Muscle of leg (tissue), 11 donors: ENCODE data around the gene ZBTB32. TPM values are rescaled to one million over a fixed set of nuclear protein-coding genes. Genes with fewer than 3 reads are reported as not detected.

Experiments used
- DNase-seq: peaks from one replicate; pipeline ENCODE4 v3.0.0; 2013
- H3K27ac ChIP-seq: one replicate; pipeline ENCODE4 v1.5.1; 2013; ENCODE audit warnings: mild to moderate bottlenecking, low read length, control low read depth
- H3K27me3 ChIP-seq: one replicate; pipeline ENCODE4 v1.6.1; 2013; ENCODE audit warnings: low read length; ENCODE audit not compliant: control insufficient read depth, insufficient read depth
- H3K36me3 ChIP-seq: one replicate; pipeline ENCODE4 v1.6.1; 2013; ENCODE audit warnings: low read length; ENCODE audit not compliant: control insufficient read depth, insufficient read depth
- H3K4me1 ChIP-seq: one replicate; pipeline ENCODE4 v1.6.1; 2013; ENCODE audit warnings: low read length; ENCODE audit not compliant: control insufficient read depth, insufficient read depth
- H3K4me3 ChIP-seq: one replicate; pipeline ENCODE4 v1.5.1; 2013; ENCODE audit warnings: low read length, control low read depth
- H3K9me3 ChIP-seq: replicated peaks from 2 replicates; pipeline ENCODE4 v1.6.1; 2013; ENCODE audit warnings: low read depth, low read length; ENCODE audit not compliant: control insufficient read depth
- WGBS: methylation state at CpG from one replicate; pipeline ENCODE4 v1.1.5; 2013; ENCODE audit warnings: missing lambda C conversion rate; ENCODE audit not compliant: insufficient coverage; 5-methylcytosine and 5-hydroxymethylcytosine counted together
- polyA plus RNA-seq, 8 donors: library from polyadenylated mRNA; unstranded; fragments of 120-200 nt; gene quantifications; one replicate each; pipeline versions ENCODE4 v1.2.1 to v1.2.3, GENCODE V29; 2013; ENCODE audit warnings: inconsistent platforms in 1 of 8, low replicate concordance in 1 of 8; ENCODE audit not compliant: insufficient read length in 8 of 8, insufficient read depth in 1 of 8
- total RNA-seq: library from RNA; stranded (reverse); fragments of 120-200 nt; gene quantifications from one replicate; pipeline ENCODE4 v1.2.4, GENCODE V29; 2013

ZBTB32 gene
- total and polyA plus RNA-seq, 9 donors: 0.25 to 0.40 (median 0.36) TPM; not detected in 3

- WGBS: 83% methylated on average over 7 of the region's 14 CpGs
- H3K4me1 ChIP-seq: peaks cover 46% of the 10 kb centered on the region
- no peaks in the 10 kb centered on the region for H3K27me3 ChIP-seq
- H3K36me3 ChIP-seq: peaks cover 36% of the 10 kb centered on the region
- DNase-seq: no peak
- no peak overlapping the region for H3K27ac ChIP-seq
- no peak overlapping the region for H3K4me3 ChIP-seq
- H3K9me3 ChIP-seq: no peaks in the 10 kb centered on the region
Observed at GRCh38 chr19:35751839-35752745, 47.7 kb downstream of the ZBTB32 start.

DNA sequence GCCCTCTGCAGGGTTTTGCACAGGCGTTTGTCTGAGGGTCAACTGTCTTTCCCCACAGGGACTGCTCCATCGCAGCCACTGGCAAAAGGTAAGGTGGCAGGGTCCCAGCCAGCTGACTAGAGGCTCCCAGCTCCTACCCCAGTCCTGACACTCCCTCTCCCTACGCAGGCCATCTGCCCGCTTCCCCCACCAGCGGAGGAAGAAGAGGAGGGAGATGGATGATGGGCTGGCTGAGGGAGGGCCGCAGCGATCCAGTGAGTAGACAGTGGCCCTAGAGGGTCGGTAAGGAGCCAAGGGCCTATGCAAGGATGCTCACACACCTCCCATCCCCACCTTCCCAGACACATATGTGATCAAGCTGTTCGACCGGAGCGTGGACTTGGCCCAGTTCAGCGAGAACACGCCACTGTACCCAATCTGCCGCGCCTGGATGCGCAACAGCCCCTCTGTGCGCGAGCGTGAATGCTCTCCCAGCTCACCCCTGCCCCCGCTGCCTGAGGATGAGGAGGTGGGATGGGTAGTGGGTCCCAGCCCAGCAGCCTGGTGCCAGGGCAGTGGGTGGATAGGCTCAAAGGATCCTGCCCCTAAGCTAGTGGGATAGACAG lies 48.5 kb downstream of the ZBTB32 start:
- H3K27me3 ChIP-seq: no peaks in the 10 kb centered on the region
- H3K4me3 ChIP-seq: no peak overlapping the region
- H3K27ac ChIP-seq: no peak overlapping the region
- DNase-seq: no peak
- peaks cover 36% of the 10 kb centered on the region for H3K36me3 ChIP-seq
- H3K9me3 ChIP-seq: no peaks in the 10 kb centered on the region
- 90% methylated on average over 8 of the region's 20 CpGs for WGBS
- peaks cover 49% of the 10 kb centered on the region for H3K4me1 ChIP-seq

GRCh38 chr19:35753634-35754369 lies 49.4 kb downstream of the ZBTB32 start:
- no peaks in the 10 kb centered on the region for H3K9me3 ChIP-seq
- peak overlapping the region; percentile 99 for H3K27ac ChIP-seq
- H3K27me3 ChIP-seq: no peaks in the 10 kb centered on the region
- no peak for DNase-seq
- peaks cover 50% of the 10 kb centered on the region for H3K4me1 ChIP-seq
- H3K4me3 ChIP-seq: no peak overlapping the region
- 88% methylated on average over 16 of the region's 20 CpGs for WGBS
- H3K36me3 ChIP-seq: peaks cover 36% of the 10 kb centered on the region

GRCh38 chr19:35754370-35755130 lies 50.2 kb downstream of the ZBTB32 start:
- Histone ChIP-seq H3K9me3 (no peaks in the 10 kb centered on the region), H3K4me1 (peaks cover 50% of the 10 kb centered on the region), H3K36me3 (peaks cover 37% of the 10 kb centered on the region), H3K4me3 (peak overlapping the region; percentile 99), H3K27me3 (no peaks in the 10 kb centered on the region), H3K27ac (peak overlapping the region; percentile 99)
- 62% methylated on average over 7 of the region's 13 CpGs for WGBS
- DNase-seq: no peak

DNA sequence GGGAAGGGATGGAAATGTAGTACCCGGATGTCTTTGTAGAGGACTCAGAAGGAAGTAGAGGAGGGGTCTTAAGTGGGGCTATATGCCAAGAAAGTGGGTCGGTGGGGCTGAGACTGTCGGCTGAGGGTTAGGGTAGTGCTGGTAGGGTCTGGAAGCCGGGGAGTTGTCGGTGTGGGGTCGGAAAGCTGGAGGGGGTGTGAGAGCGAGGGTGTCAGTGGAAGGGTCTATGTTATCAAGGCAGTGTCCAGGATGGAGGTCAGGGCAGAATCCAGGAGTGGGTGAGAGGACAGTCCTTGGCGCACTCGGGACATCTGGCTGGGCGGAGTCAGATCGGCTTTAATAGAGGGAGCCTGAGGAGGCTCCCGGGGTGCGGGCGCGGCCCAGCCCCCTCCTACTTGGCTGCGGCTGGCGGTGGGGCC lies 50.8 kb downstream of the ZBTB32 start:
- Histone ChIP-seq H3K27me3 (no peaks in the 10 kb centered on the region), H3K4me3 (peak overlapping the region; percentile 99), H3K27ac (peak overlapping the region; percentile 99), H3K9me3 (no peaks in the 10 kb centered on the region), H3K4me1 (peaks cover 49% of the 10 kb centered on the region), H3K36me3 (peaks cover 39% of the 10 kb centered on the region)
- DNase-seq: no peak
- 28% methylated on average over 17 of the region's 17 CpGs for WGBS

DNA sequence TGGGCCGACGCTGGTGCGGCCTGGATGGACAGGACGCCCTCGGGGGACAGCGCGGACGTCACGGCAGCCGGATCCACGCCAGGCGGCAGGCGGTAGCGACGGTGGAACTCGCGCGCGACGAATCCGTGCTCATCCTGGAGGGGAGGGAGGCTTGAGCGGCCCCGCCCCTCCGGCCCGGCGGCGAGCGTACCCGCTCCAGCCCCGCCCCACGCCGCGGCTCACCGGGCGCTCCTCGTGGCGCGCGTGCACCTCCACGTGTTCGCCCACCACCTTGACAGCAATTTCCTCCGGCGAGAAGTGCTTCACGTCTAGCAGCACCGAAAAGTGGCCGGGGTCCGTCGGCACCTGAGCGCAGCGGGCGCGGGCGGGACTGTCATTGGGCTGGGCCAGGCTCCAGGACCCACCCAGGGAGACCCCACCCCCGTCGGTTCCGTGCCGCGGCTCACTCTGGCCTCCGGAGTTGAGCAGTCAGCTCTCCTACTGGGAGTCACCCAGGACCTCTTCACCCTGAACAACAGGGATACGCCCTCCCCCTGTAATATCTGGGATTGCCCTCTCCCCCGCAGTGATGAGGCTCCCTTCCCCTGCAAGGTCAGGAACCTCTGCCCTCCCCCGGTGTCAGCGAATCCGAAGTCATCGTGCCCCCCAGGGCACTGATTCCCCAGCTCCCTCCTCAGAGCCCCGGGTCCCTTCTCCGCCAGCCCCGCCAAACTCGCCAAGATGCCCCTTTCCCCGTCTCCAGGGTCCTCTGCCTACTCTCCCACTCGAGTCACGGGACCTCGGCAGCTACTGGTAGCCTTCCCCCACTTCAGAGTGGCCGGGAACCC lies 51.4 kb downstream of the ZBTB32 start:
- Histone ChIP-seq H3K36me3 (peaks cover 45% of the 10 kb centered on the region), H3K27ac (peak overlapping the region; percentile 99), H3K4me3 (peak overlapping the region; percentile 99), H3K27me3 (no peaks in the 10 kb centered on the region), H3K4me1 (peaks cover 49% of the 10 kb centered on the region), H3K9me3 (no peaks in the 10 kb centered on the region)
- 6% methylated on average over 68 of the region's 74 CpGs for WGBS
- peak; percentile 94 for DNase-seq

DNA sequence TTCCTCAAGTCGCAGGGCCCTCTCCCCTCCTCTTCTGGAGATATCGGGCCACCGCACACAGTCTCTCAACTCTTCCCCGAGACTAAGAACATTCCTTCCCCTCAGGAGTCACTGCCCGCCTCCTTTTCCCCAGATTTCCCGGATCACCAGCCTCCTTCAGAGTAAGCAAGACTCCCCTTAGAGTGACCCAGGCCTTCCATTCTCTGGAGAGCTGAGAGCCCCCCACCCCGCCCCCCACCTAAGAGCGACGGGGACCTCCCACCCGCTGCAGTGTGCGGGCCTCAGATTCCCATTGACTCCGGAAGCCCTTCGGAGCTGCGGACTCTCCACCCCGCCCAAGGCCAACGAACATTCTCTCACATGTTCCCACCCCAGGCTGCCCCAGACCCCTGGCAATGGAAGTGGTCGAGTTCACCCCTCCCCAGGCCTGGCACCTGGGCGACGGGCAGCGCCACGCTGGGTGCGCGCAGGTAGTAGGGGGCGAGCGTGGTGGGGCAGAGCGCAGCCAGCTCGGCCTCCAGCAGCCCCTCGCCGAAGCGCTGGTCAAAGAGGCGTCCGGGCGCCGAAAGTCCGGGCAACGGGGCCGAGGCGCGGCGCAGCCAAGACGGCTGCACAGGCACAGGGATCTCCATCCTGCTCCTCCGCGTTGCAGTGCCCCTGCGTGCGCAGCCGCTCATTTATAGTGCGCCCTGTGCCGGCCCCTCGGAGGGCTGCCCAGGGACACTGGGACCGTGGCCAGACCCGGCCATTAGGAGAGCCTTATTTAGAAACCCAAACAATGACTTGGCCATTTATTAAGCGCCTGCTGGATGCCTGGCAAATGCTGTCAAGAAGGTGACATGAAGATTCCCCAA lies 52.2 kb downstream of the ZBTB32 start, which contains the start of gene HSPB6:
HSPB6 (minus strand) TSS at position 653 of the 854 bp plus-strand sequence; CDS start at position 632, 21 bp downstream.
- Histone ChIP-seq H3K9me3 (no peaks in the 10 kb centered on the region), H3K36me3 (peaks cover 50% of the 10 kb centered on the region), H3K4me1 (peaks cover 49% of the 10 kb centered on the region), H3K27ac (peak within 1 kb of the TSS; percentile 99), H3K27me3 (no peaks in the 10 kb centered on the region), H3K4me3 (peak within 1 kb of the TSS; percentile 99)
- peak; percentile 73 for DNase-seq
- WGBS: 2% methylated on average over 41 of the region's 52 CpGs

DNA sequence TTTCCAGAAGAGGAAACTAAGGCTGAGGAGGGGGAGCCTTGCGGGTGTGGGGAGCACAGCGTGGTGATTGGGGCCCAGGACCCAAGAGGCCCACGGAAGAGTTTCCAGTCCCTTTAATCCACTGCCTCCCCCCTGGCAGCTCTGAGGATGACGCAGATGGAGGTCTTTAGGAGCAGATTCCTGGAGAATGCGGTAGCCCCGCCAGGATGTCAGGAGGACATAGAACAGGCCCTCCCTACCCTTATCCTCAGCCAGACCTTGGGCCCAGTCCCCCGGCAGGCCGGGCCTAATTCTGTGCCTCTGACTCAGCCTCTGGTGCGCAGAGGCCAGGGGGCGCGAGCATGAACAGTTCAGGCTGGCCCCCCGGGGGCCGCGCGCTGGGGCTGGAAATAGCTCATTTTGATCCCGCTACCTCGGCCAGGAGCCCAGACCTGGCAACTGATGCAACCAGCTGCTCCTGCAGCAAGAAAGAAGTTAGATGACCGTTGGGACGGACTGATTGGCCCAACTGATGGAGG lies 52.9 kb downstream of the ZBTB32 start:
- peak; percentile 99 for DNase-seq
- peaks cover 50% of the 10 kb centered on the region for H3K36me3 ChIP-seq
- WGBS: 2% methylated on average over 15 of the region's 19 CpGs
- peak overlapping the region; percentile 99 for H3K27ac ChIP-seq
- H3K27me3 ChIP-seq: no peaks in the 10 kb centered on the region
- no peaks in the 10 kb centered on the region for H3K9me3 ChIP-seq
- peak overlapping the region; percentile 99 for H3K4me3 ChIP-seq
- H3K4me1 ChIP-seq: peaks cover 49% of the 10 kb centered on the region
